Neuronal stem cell (in vitro differentiated cells): ENCODE results near the gene RTEL1.

ENCODE experiments used
- DNase-seq: peaks from one replicate; pipeline ENCODE4 v3.0.0-alpha.2; 2013; ENCODE audit warnings: low spot score
- H2AFZ ChIP-seq: one replicate; pipeline ENCODE4 v1.6.1; 2013; ENCODE audit warnings: mild to moderate bottlenecking, low read length, inconsistent platforms
- H2AK5ac ChIP-seq: 2 replicates; pipeline ENCODE4 v1.6.1; 2013; ENCODE audit warnings: low read depth, mild to moderate bottlenecking, inconsistent platforms, low read length, moderate library complexity, mixed read lengths
- H2BK120ac ChIP-seq: 2 replicates; pipeline ENCODE4 v1.6.1; 2013; ENCODE audit warnings: low read depth, mild to moderate bottlenecking, inconsistent platforms, low read length, moderate library complexity, mixed read lengths
- H2BK12ac ChIP-seq: one replicate; pipeline ENCODE4 v1.6.1; 2013; ENCODE audit warnings: low read length, inconsistent platforms
- H2BK15ac ChIP-seq: 2 replicates; pipeline ENCODE4 v1.6.1; 2013; ENCODE audit warnings: mild to moderate bottlenecking, low read length, inconsistent platforms, mixed read lengths
- H2BK5ac ChIP-seq: one replicate; pipeline ENCODE4 v1.6.1; 2013; ENCODE audit warnings: inconsistent platforms, mild to moderate bottlenecking, low read length, moderate library complexity
- H3K14ac ChIP-seq: one replicate; pipeline ENCODE4 v1.6.1; 2013; ENCODE audit warnings: low read length, inconsistent platforms
- H3K18ac ChIP-seq: 2 replicates; pipeline ENCODE4 v1.6.1; 2013; ENCODE audit warnings: low read length, inconsistent platforms
- H3K23ac ChIP-seq: 2 replicates; pipeline ENCODE4 v1.6.1; 2013; ENCODE audit warnings: low read depth, mild to moderate bottlenecking, mixed read lengths, low read length, inconsistent platforms; ENCODE audit not compliant: poor library complexity
- H3K27ac ChIP-seq: replicated peaks from 3 replicates; pipeline ENCODE4 v1.5.1; 2013; ENCODE audit warnings: low read length, inconsistent platforms
- H3K27me3 ChIP-seq, 3 experiments: 2 replicates each; pipeline ENCODE4 v1.6.1; 2013; ENCODE audit warnings: low read length in 3 of 3, mild to moderate bottlenecking in 2 of 3, inconsistent platforms in 1 of 3, low read depth in 1 of 3, mixed read lengths in 1 of 3, moderate library complexity in 1 of 3; ENCODE audit not compliant: control insufficient read depth in 3 of 3, insufficient read depth in 3 of 3
- H3K36me3 ChIP-seq, 2 donors: replicated peaks in 1 of 2; 2 replicates each; pipeline ENCODE4 v1.6.1; 2013; ENCODE audit warnings: low read length in 2 of 2; ENCODE audit not compliant: control insufficient read depth in 2 of 2, insufficient read depth in 2 of 2
- H3K4ac ChIP-seq: 2 replicates; pipeline ENCODE4 v1.6.1; 2013; ENCODE audit warnings: inconsistent platforms, mild to moderate bottlenecking, low read length, moderate library complexity
- H3K4me1 ChIP-seq, 2 donors: 1 replicate in 1 of 2; 2 replicates in 1 of 2; pipeline ENCODE4 v1.6.1; 2013; ENCODE audit warnings: low read length in 2 of 2, low read depth in 1 of 2; ENCODE audit not compliant: control insufficient read depth in 2 of 2, insufficient read depth in 1 of 2
- H3K4me2 ChIP-seq: one replicate; pipeline ENCODE4 v1.6.1; 2013; ENCODE audit warnings: mild to moderate bottlenecking, low read length, inconsistent platforms; ENCODE audit not compliant: insufficient read depth, poor library complexity, severe bottlenecking
- H3K4me3 ChIP-seq, 2 donors: 2 replicates each; pipeline ENCODE4 v1.5.1; 2013; ENCODE audit warnings: low read length in 2 of 2, mild to moderate bottlenecking in 2 of 2, inconsistent platforms in 1 of 2, moderate library complexity in 1 of 2
- H3K79me1 ChIP-seq: one replicate; pipeline ENCODE4 v1.6.1; 2013; ENCODE audit warnings: low read depth, mild to moderate bottlenecking, inconsistent platforms, low read length, moderate library complexity
- H3K9ac ChIP-seq: one replicate; pipeline ENCODE4 v1.6.1; 2013; ENCODE audit warnings: mild to moderate bottlenecking, low read depth, low read length, inconsistent platforms; ENCODE audit not compliant: poor library complexity
- H3K9me3 ChIP-seq, 2 donors: replicated peaks in 1 of 2; 2 replicates each; pipeline versions ENCODE3 to v1.6.1; 2013; ENCODE audit warnings: low read length in 2 of 2, mild to moderate bottlenecking in 2 of 2, inconsistent platforms in 1 of 2, low read depth in 1 of 2, mixed read lengths in 1 of 2, moderate library complexity in 1 of 2; ENCODE audit not compliant: control insufficient read depth in 2 of 2, insufficient read depth in 1 of 2
- H4K8ac ChIP-seq: one replicate; pipeline ENCODE4 v1.6.1; 2013; ENCODE audit warnings: low read depth, mild to moderate bottlenecking, inconsistent platforms, low read length, moderate library complexity
- H4K91ac ChIP-seq: one replicate; pipeline ENCODE4 v1.6.1; 2013; ENCODE audit warnings: low read length, low read depth, mild to moderate bottlenecking, inconsistent platforms; ENCODE audit not compliant: poor library complexity
- WGBS, 2 donors: extraction: QIAGEN DNeasy Blood & Tissue Kit; methylation state at CpG; one replicate each; pipeline ENCODE4 v1.1.7; 2013; ENCODE audit warnings: missing lambda C conversion rate in 2 of 2, mixed read lengths in 1 of 2; ENCODE audit not compliant: insufficient read length in 2 of 2, insufficient replicate concordance in 1 of 2; ENCODE audit errors: extremely low coverage in 2 of 2; 5-methylcytosine and 5-hydroxymethylcytosine counted together

Gene RTEL1

DNA sequence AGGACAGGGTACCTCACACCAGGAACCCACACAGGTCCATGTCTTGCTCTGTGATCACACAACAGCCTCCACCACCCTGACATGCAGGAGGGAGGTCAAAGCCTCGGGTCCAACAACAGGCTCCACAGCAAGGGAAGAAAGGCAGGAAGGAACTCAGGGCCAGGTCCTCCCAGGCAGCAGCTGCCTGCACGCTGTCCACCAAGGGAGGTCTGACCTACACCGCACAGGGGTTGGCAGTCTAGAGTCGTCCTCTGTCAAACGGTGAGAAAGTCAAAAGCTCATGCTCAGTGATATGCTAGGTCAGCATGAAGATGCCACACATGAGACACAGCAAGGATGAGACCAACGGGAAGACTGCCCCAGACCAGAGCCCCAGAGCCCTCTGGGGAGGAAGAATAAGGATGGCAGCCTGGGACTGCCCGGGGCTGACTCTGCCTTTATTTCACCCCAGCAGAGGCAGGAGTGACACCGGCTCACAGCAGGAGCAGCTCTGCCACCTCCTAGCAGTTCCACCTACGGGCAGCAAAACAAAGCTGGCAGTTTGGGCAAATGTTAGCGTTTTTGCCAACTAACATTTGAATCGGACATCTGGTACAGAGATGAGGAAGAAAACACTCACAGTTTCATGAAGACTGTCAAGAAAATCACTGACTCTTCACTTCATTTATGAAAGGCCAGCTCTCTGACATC lies 39.7 kb upstream of the RTEL1 start:
- H3K9me3 ChIP-seq, result peaks cover 5 to 17% of the 10 kb centered on the region in 2 donors

DNA sequence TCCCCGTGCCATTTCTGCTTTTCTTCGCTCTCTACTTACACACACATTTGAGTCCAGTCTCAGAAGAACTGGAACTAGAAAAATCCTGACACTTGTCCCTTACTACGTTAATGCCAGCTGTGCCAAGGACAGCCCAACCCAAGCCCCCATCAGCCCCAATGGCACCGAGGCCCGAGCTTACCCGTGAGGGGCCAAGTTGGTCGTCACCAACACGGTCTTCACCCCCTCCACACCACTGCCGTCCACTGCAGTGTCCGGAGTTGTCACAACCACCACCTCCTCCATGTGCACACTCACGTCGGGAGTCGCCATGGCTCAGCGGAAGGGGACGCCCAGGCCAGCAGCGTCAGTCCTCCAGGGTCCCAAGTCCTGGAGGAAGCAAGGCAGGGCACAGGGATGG lies 39.0 kb upstream of the RTEL1 start:
- no peak overlapping the region for H3K23ac ChIP-seq
- peak overlapping the region; percentile 45 for H3K4ac ChIP-seq
- no peak overlapping the region for H3K14ac ChIP-seq
- H2BK12ac ChIP-seq, result no peak overlapping the region
- peak overlapping the region in 1 of 2 donors; percentile 36 for H3K4me3 ChIP-seq
- no peak overlapping the region for H2AK5ac ChIP-seq
- no peak for DNase-seq
- WGBS, 2 donors, result no CpG with 5 or more reads among the region's 16 CpGs
- H3K27me3 ChIP-seq, result no peaks in the 10 kb centered on the region
- H4K91ac ChIP-seq, result no peak overlapping the region
- H2BK120ac ChIP-seq, result no peak overlapping the region
- H4K8ac ChIP-seq, result no peak overlapping the region
- H3K18ac ChIP-seq, result no peak overlapping the region
- H3K36me3 ChIP-seq, result peaks cover 27 to 61% of the 10 kb centered on the region in 2 donors
- peaks cover 5% of the 10 kb centered on the region for H3K79me1 ChIP-seq
- H2BK15ac ChIP-seq, result no peak overlapping the region
- peak overlapping the region; percentile 32 for H3K9ac ChIP-seq
- no peak overlapping the region for H3K4me2 ChIP-seq
- H3K4me1 ChIP-seq, result no peaks in the 10 kb centered on the region
- no peak overlapping the region for H2BK5ac ChIP-seq
- no peak overlapping the region for H2AFZ ChIP-seq
- H3K9me3 ChIP-seq, result peaks cover 5 to 17% of the 10 kb centered on the region in 2 donors
- H3K27ac ChIP-seq, result no peak overlapping the region

More for the DNA sequence above, 39.7 kb upstream of the RTEL1 start:
- no peak overlapping the region for H4K8ac ChIP-seq
- peaks cover 29 to 66% of the 10 kb centered on the region in 2 donors for H3K36me3 ChIP-seq
- no peak overlapping the region for H3K9ac ChIP-seq
- no peak overlapping the region for H3K18ac ChIP-seq
- no peak overlapping the region for H3K4me2 ChIP-seq
- WGBS, 2 donors, result no CpG with 5 or more reads among the region's 11 CpGs
- no peak overlapping the region for H4K91ac ChIP-seq
- no peak for DNase-seq
- H3K27me3 ChIP-seq, result no peaks in the 10 kb centered on the region
- peaks cover 5% of the 10 kb centered on the region for H3K79me1 ChIP-seq
- no peak overlapping the region for H2BK5ac ChIP-seq
- no peak overlapping the region for H3K27ac ChIP-seq
- H2BK15ac ChIP-seq, result no peak overlapping the region
- H2AK5ac ChIP-seq, result no peak overlapping the region
- no peak overlapping the region for H2BK12ac ChIP-seq
- peak overlapping the region; percentile 61 for H3K23ac ChIP-seq
- H3K14ac ChIP-seq, result no peak overlapping the region
- no peak overlapping the region for H2BK120ac ChIP-seq
- H3K4me1 ChIP-seq, result no peaks in the 10 kb centered on the region
- no peak overlapping the region for H3K4me3 ChIP-seq
- H3K4ac ChIP-seq, result no peak overlapping the region
- no peak overlapping the region for H2AFZ ChIP-seq

DNA sequence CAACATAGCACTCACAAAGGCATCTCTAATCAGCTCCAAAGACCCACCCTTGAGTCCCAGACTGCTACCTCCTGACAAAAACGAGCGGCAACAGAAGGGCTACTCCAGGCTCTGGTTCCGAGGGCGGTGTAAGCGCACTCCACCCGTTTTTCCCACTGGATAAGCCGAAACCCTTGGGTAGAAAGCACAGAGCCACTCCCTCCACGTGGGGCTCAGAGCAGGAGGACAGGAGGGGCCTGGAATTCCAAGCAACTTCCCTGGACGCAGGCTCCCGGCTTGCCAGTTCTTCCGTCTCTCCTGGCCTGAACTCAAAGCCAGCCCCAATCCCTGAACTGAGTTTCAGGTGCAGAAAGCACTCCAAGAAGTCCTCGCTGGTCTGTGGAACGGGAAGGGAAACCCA lies 38.6 kb upstream of the RTEL1 start:
- peaks cover 27 to 61% of the 10 kb centered on the region in 2 donors for H3K36me3 ChIP-seq
- H3K9ac ChIP-seq, result peak overlapping the region; percentile 32

DNA sequence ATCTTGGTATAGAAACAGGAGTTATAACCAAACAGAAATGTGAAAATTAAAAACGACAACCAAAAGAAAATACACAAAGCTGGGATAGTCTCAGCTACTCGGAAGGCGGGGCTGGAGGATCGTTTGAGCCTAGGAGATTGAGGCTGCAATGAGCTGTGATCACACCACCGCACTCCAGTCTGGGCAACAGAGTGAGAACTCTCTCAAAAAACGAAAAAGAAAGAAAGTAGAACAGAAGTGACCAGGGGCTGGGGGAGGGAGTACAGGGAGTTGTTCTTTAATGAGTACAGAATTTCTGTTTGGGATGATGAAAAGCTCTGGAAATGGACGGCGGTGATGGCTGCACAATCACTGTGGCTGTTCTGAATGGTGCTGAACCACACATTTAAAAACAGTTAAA lies 37.1 kb upstream of the RTEL1 start:
- Histone ChIP-seq H3K18ac (no peak overlapping the region), H3K27ac (no peak overlapping the region), H2BK15ac (no peak overlapping the region), H3K4me1 (peaks cover 1 to 6% of the 10 kb centered on the region in 2 donors), H4K91ac (no peak overlapping the region), H3K9me3 (peaks cover 0 to 5% of the 10 kb centered on the region in 2 donors), H2AFZ (no peak overlapping the region), H3K79me1 (peaks cover 5% of the 10 kb centered on the region), H2BK120ac (no peak overlapping the region), H2BK5ac (no peak overlapping the region), H3K4me3 (no peak overlapping the region), H2BK12ac (no peak overlapping the region), H3K4ac (no peak overlapping the region), H3K9ac (no peak overlapping the region), H4K8ac (no peak overlapping the region), H3K14ac (no peak overlapping the region), H2AK5ac (no peak overlapping the region), H3K4me2 (no peak overlapping the region), H3K36me3 (peaks cover 18 to 46% of the 10 kb centered on the region in 2 donors), H3K27me3 (no peaks in the 10 kb centered on the region), H3K23ac (no peak overlapping the region)
- no CpG with 5 or more reads among the region's 8 CpGs for WGBS, 2 donors
- no peak for DNase-seq

More for the DNA sequence above, 38.6 kb upstream of the RTEL1 start:
- peak overlapping the region in 1 of 2 donors; percentile 44 for H3K4me3 ChIP-seq
- H3K9me3 ChIP-seq, result peaks cover 5 to 17% of the 10 kb centered on the region in 2 donors
- H2BK5ac ChIP-seq, result no peak overlapping the region
- H2BK120ac ChIP-seq, result no peak overlapping the region
- no peaks in the 10 kb centered on the region for H3K27me3 ChIP-seq
- H2BK12ac ChIP-seq, result no peak overlapping the region
- H3K23ac ChIP-seq, result no peak overlapping the region
- H3K4me1 ChIP-seq, result peaks cover 0 to 2% of the 10 kb centered on the region in 2 donors
- WGBS, 2 donors, result no CpG with 5 or more reads among the region's 13 CpGs
- no peak for DNase-seq
- peaks cover 5% of the 10 kb centered on the region for H3K79me1 ChIP-seq
- no peak overlapping the region for H2AFZ ChIP-seq
- no peak overlapping the region for H4K91ac ChIP-seq
- H3K4ac ChIP-seq, result peak overlapping the region; percentile 45
- H2BK15ac ChIP-seq, result no peak overlapping the region
- H3K14ac ChIP-seq, result no peak overlapping the region
- H3K27ac ChIP-seq, result no peak overlapping the region
- H3K4me2 ChIP-seq, result no peak overlapping the region
- no peak overlapping the region for H2AK5ac ChIP-seq
- no peak overlapping the region for H3K18ac ChIP-seq
- no peak overlapping the region for H4K8ac ChIP-seq
